Brain microvascular endothelial cell (primary cell): ENCODE measurements around the gene DAP.

Experiments used
- DNase-seq: peaks from one replicate; pipeline ENCODE4 v3.0.0-alpha.2; 2020
- H3K27ac ChIP-seq: fragments of 250-450 bp; sonication (Bioruptor Pico); 2 replicates; pipeline ENCODE4 v1.5.1; 2020; ENCODE audit warnings: mild to moderate bottlenecking, moderate library complexity
- H3K27me3 ChIP-seq: fragments of 250-450 bp; sonication (Bioruptor Pico); replicated peaks from 2 replicates; pipeline ENCODE4 v1.5.1; 2020; ENCODE audit warnings: mild to moderate bottlenecking
- H3K36me3 ChIP-seq: fragments of 250-450 bp; sonication (Bioruptor Pico); replicated peaks from 2 replicates; pipeline ENCODE4 v1.5.1; 2020; ENCODE audit warnings: mild to moderate bottlenecking
- H3K4me3 ChIP-seq: 2 replicates; pipeline ENCODE4 v1.5.1; 2011; ENCODE audit warnings: low read depth, mild to moderate bottlenecking, control low read depth, low read length, moderate library complexity
- in situ Hi-C: cut with HindIII; loops from 2 replicates; pipeline ENCODE4 v1.10.0; 2017; ENCODE audit warnings: low sequenced_read_pairs, low pct_ligation_motif_present
- TF ChIP-seq, protein P1 (sequence below): IDR thresholded peaks from 2 replicates; pipeline ENCODE4 v1.5.1; 2011; ENCODE audit warnings: low read depth, mild to moderate bottlenecking, moderate library complexity, low read length, control low read depth, inconsistent platforms; ENCODE audit errors: missing control alignments

DAP gene

DNA sequence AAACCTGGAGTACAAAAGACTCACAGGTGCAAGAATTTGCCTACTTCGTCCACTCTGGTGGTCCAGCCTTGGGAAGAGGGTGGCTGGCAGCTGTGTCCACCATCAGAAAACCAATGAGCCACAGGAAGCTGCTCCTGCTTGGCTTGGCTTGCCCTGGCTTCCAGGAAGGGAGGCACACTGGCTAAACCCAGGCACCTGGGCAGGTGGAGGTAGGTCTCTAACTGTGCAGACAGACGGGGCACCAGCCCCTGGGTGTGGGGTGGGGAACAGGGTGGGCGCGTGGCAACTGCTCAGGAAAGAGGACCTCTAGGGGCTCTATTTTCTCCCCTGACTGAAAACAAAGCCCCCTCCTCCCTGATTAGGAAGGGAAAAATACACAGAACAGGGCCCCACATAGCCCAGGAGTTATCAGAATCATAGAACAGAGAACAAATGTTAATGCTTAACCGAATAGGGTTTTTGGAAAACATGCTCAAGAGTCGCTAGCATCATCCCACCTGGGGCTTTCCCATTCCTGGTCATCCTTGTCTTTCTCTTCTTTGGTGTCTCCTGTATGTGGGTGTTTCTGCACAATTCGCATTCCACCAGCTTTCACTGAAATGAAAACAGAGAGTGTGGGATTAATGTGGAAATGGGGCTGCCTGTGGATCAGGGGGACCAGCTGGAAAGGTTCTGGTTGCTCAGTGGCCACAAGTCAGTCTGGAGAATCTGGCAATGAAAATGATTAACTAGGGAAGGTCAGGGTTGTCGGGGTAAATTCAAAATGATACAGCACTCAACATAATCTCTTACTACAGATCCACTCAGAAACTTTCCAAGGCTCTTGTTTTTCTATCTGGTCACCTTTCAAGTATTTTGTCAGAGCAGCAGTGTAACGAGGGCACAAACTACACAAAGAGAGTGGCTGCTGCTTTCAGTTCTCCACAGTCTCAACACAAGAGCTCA is 13.1 kb downstream of the DAP start:
- H3K4me3 ChIP-seq: no peak overlapping the region
- H3K36me3 ChIP-seq: peaks cover 49% of the 10 kb centered on the region
- DNase-seq: no peak
- TF ChIP-seq, protein P1, sequence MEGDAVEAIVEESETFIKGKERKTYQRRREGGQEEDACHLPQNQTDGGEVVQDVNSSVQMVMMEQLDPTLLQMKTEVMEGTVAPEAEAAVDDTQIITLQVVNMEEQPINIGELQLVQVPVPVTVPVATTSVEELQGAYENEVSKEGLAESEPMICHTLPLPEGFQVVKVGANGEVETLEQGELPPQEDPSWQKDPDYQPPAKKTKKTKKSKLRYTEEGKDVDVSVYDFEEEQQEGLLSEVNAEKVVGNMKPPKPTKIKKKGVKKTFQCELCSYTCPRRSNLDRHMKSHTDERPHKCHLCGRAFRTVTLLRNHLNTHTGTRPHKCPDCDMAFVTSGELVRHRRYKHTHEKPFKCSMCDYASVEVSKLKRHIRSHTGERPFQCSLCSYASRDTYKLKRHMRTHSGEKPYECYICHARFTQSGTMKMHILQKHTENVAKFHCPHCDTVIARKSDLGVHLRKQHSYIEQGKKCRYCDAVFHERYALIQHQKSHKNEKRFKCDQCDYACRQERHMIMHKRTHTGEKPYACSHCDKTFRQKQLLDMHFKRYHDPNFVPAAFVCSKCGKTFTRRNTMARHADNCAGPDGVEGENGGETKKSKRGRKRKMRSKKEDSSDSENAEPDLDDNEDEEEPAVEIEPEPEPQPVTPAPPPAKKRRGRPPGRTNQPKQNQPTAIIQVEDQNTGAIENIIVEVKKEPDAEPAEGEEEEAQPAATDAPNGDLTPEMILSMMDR: no peak
- no peaks in the 10 kb centered on the region for H3K27me3 ChIP-seq
- in situ Hi-C loops: no loop called here
- H3K27ac ChIP-seq: no peak overlapping the region

DNA sequence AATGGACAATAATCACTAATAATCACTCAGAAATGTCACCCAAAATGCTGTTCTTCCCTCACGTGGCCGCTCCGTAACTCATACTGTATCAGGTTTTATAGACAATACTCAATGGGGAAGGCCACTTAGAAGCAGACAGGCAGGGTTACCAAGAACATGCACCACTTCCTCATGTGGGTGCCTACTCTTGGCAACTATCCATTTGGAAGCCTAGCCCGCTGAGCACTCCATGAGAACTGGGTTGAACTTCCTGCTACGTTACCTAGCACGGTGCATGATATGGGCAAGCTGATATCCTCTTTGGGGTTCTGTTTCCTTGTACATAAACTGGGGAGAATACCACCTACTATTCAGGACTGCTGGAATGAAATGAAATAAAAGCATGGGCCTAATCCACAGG is 14.3 kb downstream of the DAP start:
- no peak overlapping the region for H3K4me3 ChIP-seq
- TF ChIP-seq, protein P1: no peak
- no peak overlapping the region for H3K27ac ChIP-seq
- no peak for DNase-seq
- H3K27me3 ChIP-seq: no peaks in the 10 kb centered on the region
- in situ Hi-C loops: no loop called here
- peaks cover 46% of the 10 kb centered on the region for H3K36me3 ChIP-seq

DNA sequence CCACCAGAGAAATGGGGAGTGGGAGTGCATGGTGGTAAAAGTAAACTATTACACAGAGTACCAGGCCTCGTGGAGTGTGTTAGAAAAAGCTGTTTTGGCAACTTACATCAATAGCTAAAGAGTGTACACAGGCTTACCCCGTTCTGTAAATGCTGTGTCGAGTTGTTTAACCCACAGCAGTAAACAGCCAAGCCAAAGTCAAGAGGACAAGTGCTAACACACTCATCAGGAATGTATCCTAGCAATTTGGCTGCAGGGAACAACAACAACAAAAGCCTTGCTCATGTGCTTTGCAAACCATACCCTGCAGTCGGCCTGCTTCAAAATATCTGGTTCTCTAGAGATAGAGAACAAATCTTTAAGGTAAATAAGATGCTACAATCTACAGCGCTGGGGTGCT is 15.9 kb downstream of the DAP start:
- DNase-seq: no peak
- Histone ChIP-seq H3K36me3 (peaks cover 51% of the 10 kb centered on the region), H3K27ac (no peak overlapping the region), H3K4me3 (no peak overlapping the region), H3K27me3 (no peaks in the 10 kb centered on the region)
- TF ChIP-seq, protein P1: no peak
- in situ Hi-C loops: no loop called here

DNA sequence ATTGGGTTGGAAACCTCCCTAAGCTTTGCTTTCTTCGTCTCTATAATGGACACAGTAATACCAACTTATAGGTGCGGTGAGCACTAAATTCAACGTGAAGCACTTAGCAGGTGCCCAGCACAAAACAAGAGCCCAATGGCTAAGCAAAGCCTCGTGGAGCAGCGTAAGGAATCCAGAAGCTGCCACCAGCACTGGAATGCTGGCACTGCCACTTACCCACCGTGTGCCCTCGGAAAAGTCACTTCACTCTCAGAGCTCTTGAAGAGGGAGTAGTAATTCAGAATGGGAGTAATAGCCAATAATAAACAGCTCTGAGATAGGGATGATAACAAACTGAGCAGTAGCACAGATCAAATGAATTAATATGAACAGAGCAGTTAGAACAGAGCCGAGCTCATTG is 16.4 kb downstream of the DAP start:
- in situ Hi-C loops: no loop called here
- Histone ChIP-seq H3K27me3 (no peaks in the 10 kb centered on the region), H3K27ac (no peak overlapping the region), H3K36me3 (peaks cover 48% of the 10 kb centered on the region), H3K4me3 (no peak overlapping the region)
- TF ChIP-seq, protein P1: no peak
- no peak for DNase-seq

DNA sequence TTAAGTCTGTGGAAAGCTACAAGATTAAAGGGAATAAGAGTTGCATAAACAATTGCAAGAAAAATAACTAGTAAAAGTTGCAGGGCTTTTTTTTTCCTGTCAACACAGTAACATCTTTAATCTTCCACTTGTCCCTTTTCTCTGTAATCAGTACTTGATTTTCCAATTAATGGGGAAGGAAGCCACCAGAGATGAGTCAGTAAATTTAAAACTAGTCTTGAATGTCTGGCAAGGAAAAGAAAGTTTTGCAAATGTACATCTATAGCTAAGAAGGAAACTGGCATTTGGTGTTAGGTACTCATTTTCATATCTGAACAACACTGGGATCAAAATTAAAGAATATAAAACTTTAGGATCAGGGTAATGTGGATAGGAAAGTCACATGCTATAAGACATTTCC is 17.1 kb downstream of the DAP start:
- no peak overlapping the region for H3K4me3 ChIP-seq
- in situ Hi-C loops: no loop called here
- H3K27me3 ChIP-seq: no peaks in the 10 kb centered on the region
- H3K27ac ChIP-seq: no peak overlapping the region
- no peak for DNase-seq
- H3K36me3 ChIP-seq: peaks cover 44% of the 10 kb centered on the region
- TF ChIP-seq, protein P1: no peak

DNA sequence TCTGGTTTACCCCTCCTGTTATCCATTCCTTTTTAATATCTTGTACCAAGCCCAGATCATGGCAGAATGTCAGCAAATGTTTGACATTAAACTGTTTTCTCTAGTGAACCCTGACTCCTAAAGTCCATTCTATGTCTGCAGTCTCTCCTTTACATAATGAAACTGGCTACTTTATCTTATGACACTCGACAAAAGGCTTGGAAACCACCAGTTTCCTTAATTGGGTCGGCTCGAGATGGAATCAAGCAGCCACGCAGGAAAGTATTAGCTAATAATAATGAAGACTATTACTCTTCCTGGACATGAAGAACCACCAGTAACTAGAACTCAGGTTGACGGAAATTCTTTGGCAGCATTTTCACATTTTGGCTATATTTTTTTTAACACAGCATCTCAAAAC is 17.5 kb downstream of the DAP start:
- in situ Hi-C loops: no loop called here
- DNase-seq: no peak
- Histone ChIP-seq H3K27me3 (no peaks in the 10 kb centered on the region), H3K4me3 (no peak overlapping the region), H3K27ac (no peak overlapping the region), H3K36me3 (peaks cover 44% of the 10 kb centered on the region)
- TF ChIP-seq, protein P1: no peak
